Endodermal cell (in vitro differentiated cells): ENCODE data around the gene SOX2. TPM values are rescaled to one million over a fixed set of nuclear protein-coding genes. Genes with fewer than 3 reads are reported as not detected.

ENCODE experiments used
- DNase-seq: peaks from one replicate; pipeline ENCODE4 v3.0.0-alpha.2; 2017
- H3K27ac ChIP-seq: 2 replicates; pipeline ENCODE4 v1.5.1; 2013; ENCODE audit warnings: mild to moderate bottlenecking, low read depth, low read length, moderate library complexity
- H3K27me3 ChIP-seq: 2 replicates; pipeline ENCODE4 v1.6.1; 2013; ENCODE audit warnings: mild to moderate bottlenecking, low read length, moderate library complexity; ENCODE audit not compliant: insufficient read depth, control insufficient read depth, poor library complexity, severe bottlenecking
- H3K36me3 ChIP-seq: 2 replicates; pipeline ENCODE4 v1.7.0; 2013; ENCODE audit warnings: mild to moderate bottlenecking, low read length, moderate library complexity; ENCODE audit not compliant: control insufficient read depth, insufficient read depth
- H3K4me1 ChIP-seq: one replicate; pipeline ENCODE4 v1.7.0; 2013; ENCODE audit warnings: low read length; ENCODE audit not compliant: control insufficient read depth, insufficient read depth
- H3K4me3 ChIP-seq: 2 replicates; pipeline ENCODE4 v1.5.1; 2013; ENCODE audit warnings: mild to moderate bottlenecking, low read length, moderate library complexity
- H3K9ac ChIP-seq: 2 replicates; pipeline ENCODE4 v1.6.1; 2013; ENCODE audit warnings: mild to moderate bottlenecking, low read length, moderate library complexity; ENCODE audit not compliant: poor library complexity, severe bottlenecking; ENCODE audit errors: extremely low read depth
- H3K9me3 ChIP-seq: 2 replicates; pipeline ENCODE4 v1.6.1; 2013; ENCODE audit warnings: mild to moderate bottlenecking, low read length, moderate library complexity; ENCODE audit not compliant: control insufficient read depth
- H3K27ac Mint-ChIP-seq: 2 replicates; pipeline ENCODE4 v1.8.0; 2020; ENCODE audit warnings: mixed read lengths
- H3K27me3 Mint-ChIP-seq: 2 replicates; pipeline ENCODE4 v1.8.0; 2021; ENCODE audit warnings: mild to moderate bottlenecking, mixed read lengths; ENCODE audit not compliant: insufficient read depth
- H3K36me3 Mint-ChIP-seq: 2 replicates; pipeline ENCODE4 v1.8.0; 2020; ENCODE audit warnings: low read depth, mixed read lengths
- H3K4me1 Mint-ChIP-seq: 2 replicates; pipeline ENCODE4 v1.8.0; 2020; ENCODE audit warnings: mixed read lengths
- H3K4me3 Mint-ChIP-seq: 2 replicates; pipeline ENCODE4 v1.8.0; 2020; ENCODE audit warnings: mild to moderate bottlenecking, moderate library complexity, mixed read lengths
- H3K9me3 Mint-ChIP-seq: 2 replicates; pipeline ENCODE4 v1.8.0; 2020; ENCODE audit warnings: mild to moderate bottlenecking, mixed read lengths
- WGBS, 2 experiments: methylation state at CpG; one replicate each; pipeline versions ENCODE4 v1.1.5 to v1.1.7; 2013; ENCODE audit warnings: missing lambda C conversion rate in 2 of 2, mixed read lengths in 1 of 2; ENCODE audit not compliant: insufficient coverage in 1 of 2, insufficient read length in 1 of 2; 5-methylcytosine and 5-hydroxymethylcytosine counted together
- long read RNA-seq, 4 experiments: library from polyadenylated mRNA in 2 of 4; library from RNA in 1 of 4; library from capped mRNA in 1 of 4; stranded (forward) in 3 of 4; unstranded in 1 of 4; transcript quantifications; one replicate each; pipeline ENCODE4 v2.0.0, GENCODE V29; 2020 to 2021; ENCODE audit warnings: inconsistent platforms in 1 of 4
- polyA plus RNA-seq, 2 experiments: library from polyadenylated mRNA; stranded (reverse); fragments of 50-300 nt; gene quantifications; one replicate each; pipeline ENCODE4 v1.2.3, GENCODE V29; 2013
- total RNA-seq, 2 donors: library from RNA; stranded (reverse); fragmentation: NEBNext Ultra II Directional in 1 of 2; extraction: Animal tissue kit (Norgen Biotek cat#: 25700) in 1 of 2; gene quantifications; 2 replicates in 1 of 2; 3 replicates in 1 of 2; pipeline ENCODE4 v1.2.1, GENCODE V29; 2021
- TF ChIP-seq, protein P1 (sequence below): fragments of 200-600 bp; sonication (generic); conservative IDR thresholded peaks from 2 replicates; pipeline ENCODE4 v1.5.0; 2021; ENCODE audit warnings: antibody characterized with exemption, mild to moderate bottlenecking

SOX2 gene
- total RNA-seq = 10 to 100 TPM in 1 of 2 donors, 1 to 10 TPM in 1; 1.8 to 39.5 TPM
- 240 TPM for polyA plus RNA-seq (2013, experiment 1 of 2)
- 203 TPM for polyA plus RNA-seq (2013, experiment 2 of 2)
- long read RNA-seq, experiment 1, transcript SOX2-201 (1 exons, 2,513 nt) = major isoform, 6 of 6 reads
- long read RNA-seq, experiment 1, partial matches to known transcripts = 0 of 6 reads
- long read RNA-seq, experiment 1, other reads (novel, unspliced or antisense) = 0 of 6 reads
- long read RNA-seq, experiment 2 = 0 reads
- long read RNA-seq, experiment 3, partial matches to known transcripts = 0 of 4 reads
- long read RNA-seq, experiment 3, other reads (novel, unspliced or antisense) = 0 of 4 reads
- long read RNA-seq, experiment 4 = 0 reads

DNA sequence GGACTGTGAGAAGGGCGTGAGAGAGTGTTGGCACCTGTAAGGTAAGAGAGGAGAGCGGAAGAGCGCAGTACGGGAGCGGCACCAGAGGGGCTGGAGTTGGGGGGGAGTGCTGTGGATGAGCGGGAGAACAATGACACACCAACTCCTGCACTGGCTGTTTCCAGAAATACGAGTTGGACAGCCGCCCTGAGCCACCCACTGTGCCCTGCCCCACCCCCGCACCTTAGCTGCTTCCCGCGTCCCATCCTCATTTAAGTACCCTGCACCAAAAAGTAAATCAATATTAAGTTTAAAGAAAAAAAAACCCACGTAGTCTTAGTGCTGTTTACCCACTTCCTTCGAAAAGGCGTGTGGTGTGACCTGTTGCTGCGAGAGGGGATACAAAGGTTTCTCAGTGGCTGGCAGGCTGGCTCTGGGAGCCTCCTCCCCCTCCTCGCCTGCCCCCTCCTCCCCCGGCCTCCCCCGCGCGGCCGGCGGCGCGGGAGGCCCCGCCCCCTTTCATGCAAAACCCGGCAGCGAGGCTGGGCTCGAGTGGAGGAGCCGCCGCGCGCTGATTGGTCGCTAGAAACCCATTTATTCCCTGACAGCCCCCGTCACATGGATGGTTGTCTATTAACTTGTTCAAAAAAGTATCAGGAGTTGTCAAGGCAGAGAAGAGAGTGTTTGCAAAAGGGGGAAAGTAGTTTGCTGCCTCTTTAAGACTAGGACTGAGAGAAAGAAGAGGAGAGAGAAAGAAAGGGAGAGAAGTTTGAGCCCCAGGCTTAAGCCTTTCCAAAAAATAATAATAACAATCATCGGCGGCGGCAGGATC, at the start of gene SOX2:
Gene SOX2 (plus strand): TSS at position 601 of the 811 bp plus-strand sequence. CDS start 436 bp downstream, outside the sequence.
- Histone ChIP-seq H3K9me3 (no peaks in the 10 kb centered on the region), H3K9ac (no peak within 1 kb of the TSS), H3K36me3 (no peaks in the 10 kb centered on the region), H3K27ac (peak within 1 kb of the TSS; percentile 91), H3K4me1 (peaks cover 21% of the 10 kb centered on the region), H3K4me3 (peak within 1 kb of the TSS; percentile 83), H3K27me3 (peaks cover 84% of the 10 kb centered on the region)
- no peak within 1 kb of the TSS for H3K27ac Mint-ChIP-seq
- TF ChIP-seq, protein P1, sequence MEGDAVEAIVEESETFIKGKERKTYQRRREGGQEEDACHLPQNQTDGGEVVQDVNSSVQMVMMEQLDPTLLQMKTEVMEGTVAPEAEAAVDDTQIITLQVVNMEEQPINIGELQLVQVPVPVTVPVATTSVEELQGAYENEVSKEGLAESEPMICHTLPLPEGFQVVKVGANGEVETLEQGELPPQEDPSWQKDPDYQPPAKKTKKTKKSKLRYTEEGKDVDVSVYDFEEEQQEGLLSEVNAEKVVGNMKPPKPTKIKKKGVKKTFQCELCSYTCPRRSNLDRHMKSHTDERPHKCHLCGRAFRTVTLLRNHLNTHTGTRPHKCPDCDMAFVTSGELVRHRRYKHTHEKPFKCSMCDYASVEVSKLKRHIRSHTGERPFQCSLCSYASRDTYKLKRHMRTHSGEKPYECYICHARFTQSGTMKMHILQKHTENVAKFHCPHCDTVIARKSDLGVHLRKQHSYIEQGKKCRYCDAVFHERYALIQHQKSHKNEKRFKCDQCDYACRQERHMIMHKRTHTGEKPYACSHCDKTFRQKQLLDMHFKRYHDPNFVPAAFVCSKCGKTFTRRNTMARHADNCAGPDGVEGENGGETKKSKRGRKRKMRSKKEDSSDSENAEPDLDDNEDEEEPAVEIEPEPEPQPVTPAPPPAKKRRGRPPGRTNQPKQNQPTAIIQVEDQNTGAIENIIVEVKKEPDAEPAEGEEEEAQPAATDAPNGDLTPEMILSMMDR = no peak
- DNase-seq = peak; percentile 96
- no peak within 1 kb of the TSS for H3K4me3 Mint-ChIP-seq
- H3K27me3 Mint-ChIP-seq = peaks cover 47% of the 10 kb centered on the region
- 4% methylated on average over 13 to 31 of the region's 37 CpGs for WGBS, 2 experiments
- H3K4me1 Mint-ChIP-seq = peaks cover 45% of the 10 kb centered on the region
- H3K36me3 Mint-ChIP-seq = peaks cover 3% of the 10 kb centered on the region
- H3K9me3 Mint-ChIP-seq = no peaks in the 10 kb centered on the region

DNA sequence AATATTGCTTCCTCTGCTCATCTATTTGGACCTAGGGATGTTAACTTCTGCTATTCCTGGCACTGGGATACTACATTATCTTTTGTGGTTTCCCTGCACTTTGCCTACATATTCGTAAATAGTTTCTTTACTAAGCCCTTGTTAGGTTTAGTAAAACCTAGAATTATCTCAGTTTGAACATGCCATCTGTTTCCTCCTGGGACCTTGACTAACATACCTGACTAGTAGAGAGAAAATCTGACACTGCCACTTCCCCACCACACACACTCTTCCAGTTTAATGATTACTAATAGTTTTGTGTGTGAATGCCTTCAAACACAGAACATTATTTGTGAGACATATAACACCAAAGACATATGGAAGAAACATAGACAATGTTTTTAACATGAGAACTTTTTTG, 28.2 kb upstream of the SOX2 start:
- no peak overlapping the region for H3K9ac ChIP-seq
- Mint-ChIP-seq H3K27ac (no peak overlapping the region), H3K4me3 (no peak overlapping the region), H3K36me3 (no peaks in the 10 kb centered on the region), H3K27me3 (no peaks in the 10 kb centered on the region), H3K4me1 (peaks cover 26% of the 10 kb centered on the region), H3K9me3 (peaks cover 1% of the 10 kb centered on the region)
- no peak overlapping the region for H3K4me3 ChIP-seq
- no peaks in the 10 kb centered on the region for H3K36me3 ChIP-seq
- no peak overlapping the region for H3K27ac ChIP-seq
- DNase-seq = no peak
- TF ChIP-seq, protein P1 = no peak
- H3K9me3 ChIP-seq = peaks cover 6% of the 10 kb centered on the region
- no peaks in the 10 kb centered on the region for H3K27me3 ChIP-seq
- WGBS, 2 experiments = 90% methylated on average over 1 of the region's 1 CpG; no CpG with 5 or more reads in 1 of the 2 experiments
- peaks cover 10% of the 10 kb centered on the region for H3K4me1 ChIP-seq

DNA sequence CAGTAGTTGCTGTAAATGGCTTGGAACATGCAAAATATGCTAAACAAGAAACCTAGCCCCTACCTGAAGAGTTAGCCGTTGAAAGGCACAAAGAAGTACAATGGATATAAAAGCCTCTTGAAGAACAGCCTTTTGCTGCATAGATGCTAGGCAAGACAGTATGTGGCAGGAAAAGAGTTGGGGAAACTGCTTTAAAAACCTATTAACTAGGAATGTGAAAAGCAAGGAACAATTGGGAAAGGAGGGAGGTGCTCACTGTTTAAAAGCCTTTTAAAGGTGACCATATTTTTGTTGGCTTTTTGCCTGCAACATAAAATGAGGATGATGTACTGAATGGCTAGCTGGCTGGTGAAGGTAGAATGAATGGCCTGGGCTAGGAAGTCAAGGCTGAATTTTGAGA, 24.5 kb upstream of the SOX2 start:
- H3K9me3 Mint-ChIP-seq = no peaks in the 10 kb centered on the region
- H3K36me3 ChIP-seq = no peaks in the 10 kb centered on the region
- no peaks in the 10 kb centered on the region for H3K9me3 ChIP-seq
- H3K27me3 ChIP-seq = no peaks in the 10 kb centered on the region
- no peaks in the 10 kb centered on the region for H3K36me3 Mint-ChIP-seq
- H3K27ac ChIP-seq = no peak overlapping the region
- H3K27me3 Mint-ChIP-seq = no peaks in the 10 kb centered on the region
- 50 to 89% methylated on average over 1 of the region's 1 CpG for WGBS, 2 experiments
- DNase-seq = no peak
- H3K9ac ChIP-seq = no peak overlapping the region
- H3K27ac Mint-ChIP-seq = no peak overlapping the region
- peaks cover 26% of the 10 kb centered on the region for H3K4me1 Mint-ChIP-seq
- H3K4me1 ChIP-seq = peaks cover 10% of the 10 kb centered on the region
- H3K4me3 ChIP-seq = no peak overlapping the region
- TF ChIP-seq, protein P1 = no peak
- H3K4me3 Mint-ChIP-seq = no peak overlapping the region
